Uterus (tissue), 2 donors: Measurements from ENCODE around the gene ARID1B.

Experiments
- POLR2A ChIP-seq, 2 donors: fragments of 450-650 bp; IDR thresholded peaks; one replicate each; pipeline ENCODE4 v1.6.1; 2016; ENCODE audit warnings: antibody characterized with exemption in 2 of 2, mild to moderate bottlenecking in 1 of 2, moderate library complexity in 1 of 2
- TF ChIP-seq, protein P1 (sequence below), 4 experiments: fragments of 200-600 bp in 2 of 4; fragments of 450-650 bp in 2 of 4; sonication (generic) in 2 of 4; IDR thresholded peaks; one replicate each; pipeline ENCODE4 v1.5.1; 2016 to 2019; ENCODE audit warnings: antibody characterized with exemption in 4 of 4, mild to moderate bottlenecking in 2 of 4, moderate library complexity in 1 of 4

DNA sequence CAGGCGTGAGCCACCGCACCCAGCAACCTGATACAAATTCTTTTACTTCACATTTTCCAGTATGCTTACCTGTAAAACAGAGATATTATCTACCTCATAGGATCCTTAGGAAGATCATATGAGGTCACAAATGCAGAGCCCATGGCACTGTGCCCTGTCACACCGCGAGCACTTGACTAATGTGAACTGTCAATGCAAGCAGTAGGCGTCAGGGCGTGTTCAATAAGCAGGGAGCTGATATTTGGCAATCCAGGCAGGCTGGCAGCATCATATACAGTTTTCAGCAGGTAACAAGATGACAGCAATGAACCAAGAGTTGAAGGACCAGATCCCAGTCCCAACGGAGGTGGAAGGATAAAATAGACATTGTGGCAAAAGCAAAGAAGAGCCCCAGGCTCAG is 14.6 kb upstream of the ARID1B start:
- TF ChIP-seq, protein P1, sequence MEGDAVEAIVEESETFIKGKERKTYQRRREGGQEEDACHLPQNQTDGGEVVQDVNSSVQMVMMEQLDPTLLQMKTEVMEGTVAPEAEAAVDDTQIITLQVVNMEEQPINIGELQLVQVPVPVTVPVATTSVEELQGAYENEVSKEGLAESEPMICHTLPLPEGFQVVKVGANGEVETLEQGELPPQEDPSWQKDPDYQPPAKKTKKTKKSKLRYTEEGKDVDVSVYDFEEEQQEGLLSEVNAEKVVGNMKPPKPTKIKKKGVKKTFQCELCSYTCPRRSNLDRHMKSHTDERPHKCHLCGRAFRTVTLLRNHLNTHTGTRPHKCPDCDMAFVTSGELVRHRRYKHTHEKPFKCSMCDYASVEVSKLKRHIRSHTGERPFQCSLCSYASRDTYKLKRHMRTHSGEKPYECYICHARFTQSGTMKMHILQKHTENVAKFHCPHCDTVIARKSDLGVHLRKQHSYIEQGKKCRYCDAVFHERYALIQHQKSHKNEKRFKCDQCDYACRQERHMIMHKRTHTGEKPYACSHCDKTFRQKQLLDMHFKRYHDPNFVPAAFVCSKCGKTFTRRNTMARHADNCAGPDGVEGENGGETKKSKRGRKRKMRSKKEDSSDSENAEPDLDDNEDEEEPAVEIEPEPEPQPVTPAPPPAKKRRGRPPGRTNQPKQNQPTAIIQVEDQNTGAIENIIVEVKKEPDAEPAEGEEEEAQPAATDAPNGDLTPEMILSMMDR (IDR thresholded peaks at IDR 0.05): no peak
- no peak for TF ChIP-seq POLR2A (IDR thresholded peaks at IDR 0.05)
